Endothelial cell of umbilical vein (primary cell): ENCODE results near the gene CD101. TPM values are rescaled to one million over a fixed set of nuclear protein-coding genes. Genes with fewer than 3 reads are reported as not detected.

Experiments used
- BruUV-seq: library from RNA; stranded (reverse); fragments of 400-500 nt; replicated peaks from 2 replicates; lab custom pipeline; 2021; lab: Mats Ljungman, UMichigan
- CTCF ChIA-PET: fragments of 300-600, 350-600 bp; sonication (Branson Sonifier 250); formaldehyde crosslinking; loops from one replicate; lab custom pipeline; 2021; ENCODE audit warnings: antibody characterized with exemption, inconsistent platforms; lab: Charles Lee
- POLR2A ChIA-PET: fragments of 300-600, 350-600 bp; sonication (Branson Sonifier 250); formaldehyde crosslinking; loops from one replicate; lab custom pipeline; 2021; ENCODE audit warnings: antibody characterized with exemption, inconsistent platforms; lab: Charles Lee
- DNase-seq: peaks from one replicate; pipeline ENCODE4 v3.0.0-alpha.2; 2011; ENCODE audit warnings: low read depth, low spot score
- FAIRE-seq: peaks from 2 replicates; lab custom pipeline; 2011; peaks lifted over from hg19 to GRCh38; lab: Jason Lieb, UNC
- H2AFZ ChIP-seq: 2 replicates; pipeline ENCODE4 v1.6.0; 2012; ENCODE audit warnings: low read depth, low read length, control low read depth, inconsistent platforms
- H3K27ac ChIP-seq: 2 replicates; pipeline ENCODE4 v1.5.1; 2011; ENCODE audit warnings: low read depth, mild to moderate bottlenecking, control low read depth, low read length, moderate library complexity; ENCODE audit not compliant: insufficient read depth
- H3K27me3 ChIP-seq, 2 experiments: 2 replicates each; pipeline versions ENCODE4 v1.6.0 to v1.6.1; 2011; ENCODE audit warnings: low read length in 2 of 2, mixed read lengths in 1 of 2; ENCODE audit not compliant: control insufficient read depth in 2 of 2, insufficient read depth in 2 of 2
- H3K36me3 ChIP-seq, 2 experiments: 2 replicates in 1 of 2; 3 replicates in 1 of 2; pipeline ENCODE4 v1.5.1; 2011; ENCODE audit warnings: low read length in 2 of 2, mild to moderate bottlenecking in 1 of 2, moderate library complexity in 1 of 2; ENCODE audit not compliant: control insufficient read depth in 2 of 2, insufficient read depth in 2 of 2; ENCODE audit errors: extremely low read depth in 1 of 2
- H3K4me1 ChIP-seq: 3 replicates; pipeline ENCODE4 v1.5.1; 2011; ENCODE audit warnings: mild to moderate bottlenecking, low read length; ENCODE audit not compliant: control insufficient read depth, insufficient read depth; ENCODE audit errors: extremely low read depth
- H3K4me2 ChIP-seq: 2 replicates; pipeline ENCODE4 v1.6.1; 2011; ENCODE audit warnings: low read length, control low read depth, mixed read lengths; ENCODE audit not compliant: insufficient read depth
- H3K4me3 ChIP-seq, 3 experiments: fragments of 200-600 bp in 1 of 3; sonication (generic), shearing (Covaris generic) in 1 of 3; replicated peaks in 1 of 3; 2 replicates each; pipeline ENCODE4 v1.5.1; 2011 to 2016; ENCODE audit warnings: control low read depth in 3 of 3, low read length in 3 of 3, mild to moderate bottlenecking in 2 of 3, inconsistent platforms in 1 of 3, low read depth in 1 of 3, moderate library complexity in 1 of 3; ENCODE audit not compliant: insufficient read depth in 1 of 3
- H3K79me2 ChIP-seq: 2 replicates; pipeline ENCODE4 v1.6.0; 2012; ENCODE audit warnings: low read length, inconsistent platforms; ENCODE audit not compliant: control insufficient read depth, insufficient read depth
- H3K9ac ChIP-seq: replicated peaks from 2 replicates; pipeline ENCODE3; 2011; ENCODE audit warnings: low read length, control low read depth; ENCODE audit not compliant: insufficient read depth; ENCODE audit errors: extremely low read depth
- H3K9me1 ChIP-seq: replicated peaks from 3 replicates; pipeline ENCODE4 v1.6.0; 2011; ENCODE audit warnings: mild to moderate bottlenecking, low read length; ENCODE audit not compliant: control insufficient read depth, insufficient read depth; ENCODE audit errors: extremely low read depth
- H3K9me3 ChIP-seq: replicated peaks from 2 replicates; pipeline ENCODE4 v1.5.1; 2012; ENCODE audit warnings: low read length, inconsistent platforms; ENCODE audit not compliant: control insufficient read depth, insufficient read depth
- H4K20me1 ChIP-seq: replicated peaks from 2 replicates; pipeline ENCODE3; 2011; ENCODE audit warnings: mild to moderate bottlenecking, low read length; ENCODE audit not compliant: control insufficient read depth, insufficient read depth; ENCODE audit errors: extremely low read depth
- CTCF ChIP-seq, 2 donors: IDR thresholded peaks; 1 replicate in 1 of 2; 2 replicates in 1 of 2; pipeline ENCODE4 v1.5.1; 2011; ENCODE audit warnings: low read length in 2 of 2, mild to moderate bottlenecking in 2 of 2, moderate library complexity in 2 of 2, control low read depth in 1 of 2, inconsistent platforms in 1 of 2, low read depth in 1 of 2; ENCODE audit not compliant: insufficient read depth in 1 of 2; ENCODE audit errors: extremely low read depth in 1 of 2
- EZH2 ChIP-seq: IDR thresholded peaks from 2 replicates; pipeline ENCODE4 v1.6.1; 2012; ENCODE audit warnings: borderline replicate concordance, low read depth, mild to moderate bottlenecking, moderate library complexity, low read length, inconsistent platforms; ENCODE audit not compliant: severe bottlenecking
- FOS ChIP-seq: IDR thresholded peaks from 2 replicates; pipeline ENCODE4 v1.6.1; 2011; ENCODE audit warnings: mild to moderate bottlenecking, low read length, moderate library complexity, borderline replicate concordance; ENCODE audit not compliant: insufficient read depth
- GATA2 ChIP-seq: IDR thresholded peaks from 2 replicates; pipeline ENCODE4 v1.7.0; 2011; ENCODE audit warnings: low read depth, mild to moderate bottlenecking, moderate library complexity, mixed read lengths, low read length; ENCODE audit not compliant: insufficient read length, insufficient read depth
- MYC ChIP-seq: IDR thresholded peaks from one replicate; pipeline ENCODE4 v1.6.1; 2011; ENCODE audit warnings: mild to moderate bottlenecking, low read depth, low read length
- POLR2A ChIP-seq: IDR thresholded peaks from 2 replicates; pipeline ENCODE4 v1.6.1; 2012; ENCODE audit warnings: low read depth, mild to moderate bottlenecking, control low read depth, low read length
- POLR2AphosphoS5 ChIP-seq: IDR thresholded peaks from 2 replicates; pipeline ENCODE4 v1.6.1; 2012; ENCODE audit warnings: low read depth, mild to moderate bottlenecking, control low read depth, low read length, moderate library complexity; ENCODE audit not compliant: insufficient read depth
- dilution Hi-C: fragments of 300-500 bp; cut with MboI; formaldehyde crosslinking; loops from one replicate; pipeline ENCODE4 v1.15.0; 2019; ENCODE audit warnings: low sequenced_read_pairs; ENCODE audit not compliant: extremely low pct_ligation_motif_present
- intact Hi-C: fragments of 100-400 bp; cut with micrococcal nuclease; formaldehyde crosslinking; loops from one replicate; pipeline ENCODE4 v1.10.0; 2022
- polyA plus RNA-seq, 4 experiments: library from polyadenylated mRNA; depleted of rRNA in 3 of 4; stranded (reverse) in 3 of 4; unstranded in 1 of 4; fragments of >200 nt; gene quantifications; 2 replicates each; pipeline versions ENCODE4 v1.2.1 to v1.2.3, GENCODE V29; 2011 to 2012; ENCODE audit warnings: missing spikeins in 1 of 4
- total RNA-seq: library from RNA; stranded (reverse); gene quantifications from 2 replicates; pipeline ENCODE4 v1.2.3, GENCODE V29; 2021
- TF ChIP-seq, protein P1 (sequence below): IDR thresholded peaks from 2 replicates; pipeline ENCODE4 v1.6.1; 2011; ENCODE audit not compliant: insufficient read depth, insufficient read length

CD101 gene
- total and polyA plus RNA-seq, 2 donors (not counting 3 experiments of a cell fraction or from before 2014, with no cell fraction given) = 0.04 to 0.97 TPM

DNA sequence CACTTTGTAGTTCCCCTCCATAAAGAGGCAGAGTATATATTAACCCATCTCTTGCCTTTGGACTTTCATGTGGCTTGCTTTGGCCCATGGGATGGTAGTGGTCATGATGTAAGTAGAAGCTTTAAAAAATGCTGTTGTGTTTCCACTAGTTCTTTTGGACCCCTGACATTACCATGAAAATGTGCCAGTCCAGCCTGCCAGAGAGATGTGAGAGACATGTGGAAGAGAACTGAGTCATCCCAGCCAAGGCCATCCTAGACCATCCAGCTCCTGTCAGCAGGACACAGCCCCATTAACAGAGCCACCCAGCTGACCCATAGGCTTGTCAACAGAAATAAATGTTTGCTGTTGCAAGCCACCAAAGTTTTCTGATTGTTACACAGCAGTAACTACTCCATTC lies 3.9 kb upstream of the CD101 start:
- Histone ChIP-seq H3K36me3 (no peaks in the 10 kb centered on the region), H3K9me3 (no peaks in the 10 kb centered on the region), H4K20me1 (no peaks in the 10 kb centered on the region), H3K9ac (no peak overlapping the region), H2AFZ (no peak overlapping the region), H3K4me2 (no peak overlapping the region), H3K79me2 (no peaks in the 10 kb centered on the region), H3K9me1 (no peaks in the 10 kb centered on the region), H3K4me1 (no peaks in the 10 kb centered on the region), H3K4me3 (no peak overlapping the region), H3K27ac (no peak overlapping the region), H3K27me3 (no peaks in the 10 kb centered on the region)
- BruUV-seq = no TSS peak
- CTCF ChIA-PET = no interaction called here
- dilution Hi-C loops = no loop called here
- FAIRE-seq = no peak
- POLR2A ChIA-PET = no interaction called here
- intact Hi-C loops = no loop called here
- TF ChIP-seq MYC (no peak), POLR2A (no peak), POLR2AphosphoS5 (no peak), CTCF (IDR thresholded peaks at IDR 0.05; ENCODE audit: extremely low read depth in 1 of 2, insufficient read depth in 1 of 2, low read depth in 1 of 2, low read length in 2 of 2) (no peak), FOS (no peak), EZH2 (no peak), GATA2 (no peak)
- TF ChIP-seq, protein P1, sequence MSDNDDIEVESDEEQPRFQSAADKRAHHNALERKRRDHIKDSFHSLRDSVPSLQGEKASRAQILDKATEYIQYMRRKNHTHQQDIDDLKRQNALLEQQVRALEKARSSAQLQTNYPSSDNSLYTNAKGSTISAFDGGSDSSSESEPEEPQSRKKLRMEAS = no peak
- DNase-seq = no peak
